BJ (cell line): ENCODE results near the gene OR2K2. TPM values are rescaled to one million over a fixed set of nuclear protein-coding genes. Genes with fewer than 3 reads are reported as not detected.

Experiments used
- polyA plus RNA-seq: library from polyadenylated mRNA; depleted of rRNA; stranded (reverse); fragments of >200 nt; gene quantifications from 2 replicates; pipeline ENCODE4 v1.2.3, GENCODE V29; 2011; rRNA removed

OR2K2 gene
- polyA plus RNA-seq, 1 experiment = not detected

Other genes with a start within 250 kb of the OR2K2 start
- gene ECPAS, start 154.2 kb upstream of the OR2K2 start, polyA plus RNA-seq = 54.3 and 70.3 TPM in 2 replicates
- gene ZNF483, start 195.0 kb upstream of the OR2K2 start, polyA plus RNA-seq = 0.69 and 0.70 TPM in 2 replicates